Fibroblast of lung (primary cell): ENCODE measurements around the gene UNC13B. TPM values are rescaled to one million over a fixed set of nuclear protein-coding genes. Genes with fewer than 3 reads are reported as not detected.

Source experiments
- DNase-seq, 2 donors: peaks; one replicate each; pipeline versions ENCODE4 v3.0.0 to v3.0.0-alpha.2; 2010; ENCODE audit warnings: low read depth in 2 of 2
- H2AFZ ChIP-seq: 2 replicates; pipeline ENCODE4 v1.5.1; 2012; ENCODE audit warnings: low read length, control low read depth, inconsistent platforms
- H3K27ac ChIP-seq: 2 replicates; pipeline ENCODE4 v1.5.1; 2011; ENCODE audit warnings: low read length, control low read depth; ENCODE audit not compliant: insufficient read depth
- H3K27me3 ChIP-seq: 2 replicates; pipeline ENCODE4 v1.5.1; 2011; ENCODE audit warnings: mild to moderate bottlenecking, low read length; ENCODE audit not compliant: control insufficient read depth, insufficient read depth
- H3K36me3 ChIP-seq: 2 replicates; pipeline ENCODE4 v1.5.1; 2011; ENCODE audit warnings: low read length; ENCODE audit not compliant: control insufficient read depth, insufficient read depth
- H3K4me1 ChIP-seq: 2 replicates; pipeline ENCODE4 v1.5.1; 2011; ENCODE audit warnings: low read length; ENCODE audit not compliant: control insufficient read depth, insufficient read depth; ENCODE audit errors: extremely low read depth
- H3K4me2 ChIP-seq: 2 replicates; pipeline ENCODE4 v1.5.1; 2011; ENCODE audit warnings: low read length, control low read depth; ENCODE audit not compliant: insufficient read depth; ENCODE audit errors: extremely low read depth
- H3K4me3 ChIP-seq, 4 experiments: fragments of 200-600 bp in 1 of 4; sonication (generic) in 1 of 4; replicated peaks in 1 of 4; 2 replicates each; pipeline ENCODE4 v1.5.1; 2011 to 2016; ENCODE audit warnings: low read length in 4 of 4, low read depth in 3 of 4, mild to moderate bottlenecking in 3 of 4, control low read depth in 2 of 4, inconsistent platforms in 1 of 4, mixed read lengths in 1 of 4; ENCODE audit not compliant: insufficient read depth in 1 of 4; ENCODE audit errors: control extremely low read depth in 1 of 4
- H3K79me2 ChIP-seq: 2 replicates; pipeline ENCODE4 v1.5.1; 2012; ENCODE audit warnings: mild to moderate bottlenecking, low read length, inconsistent platforms; ENCODE audit not compliant: control insufficient read depth, insufficient read depth
- H3K9ac ChIP-seq: 2 replicates; pipeline ENCODE4 v1.5.1; 2011; ENCODE audit warnings: mild to moderate bottlenecking, low read length, control low read depth; ENCODE audit not compliant: insufficient read depth
- H3K9me3 ChIP-seq: 2 replicates; pipeline ENCODE4 v1.5.1; 2012; ENCODE audit warnings: low read depth, low read length; ENCODE audit not compliant: control insufficient read depth, insufficient read depth
- H4K20me1 ChIP-seq: 2 replicates; pipeline ENCODE4 v1.5.1; 2011; ENCODE audit warnings: low read length; ENCODE audit not compliant: control insufficient read depth, insufficient read depth; ENCODE audit errors: extremely low read depth
- CTCF ChIP-seq, 2 donors: IDR thresholded peaks in 1 of 2; conservative IDR thresholded peaks in 1 of 2; 1 replicate in 1 of 2; 2 replicates in 1 of 2; pipeline ENCODE4 v1.5.1; 2011 to 2012; ENCODE audit warnings: low read length in 2 of 2, control low read depth in 1 of 2, inconsistent platforms in 1 of 2, low read depth in 1 of 2, mild to moderate bottlenecking in 1 of 2
- EZH2 ChIP-seq: IDR thresholded peaks from 2 replicates; pipeline ENCODE4 v1.5.1; 2012; ENCODE audit warnings: low read length, control low read depth, mild to moderate bottlenecking; ENCODE audit errors: missing control alignments
- polyA plus RNA-seq, 2 donors: library from polyadenylated mRNA; depleted of rRNA in 1 of 2; stranded (reverse) in 1 of 2; unstranded in 1 of 2; fragments of >200 nt; gene quantifications; 2 replicates each; pipeline ENCODE4 v1.2.1, GENCODE V29; 2011 to 2012; ENCODE audit warnings: missing spikeins in 1 of 2
- total RNA-seq: library from RNA; depleted of rRNA; stranded (reverse); fragments of >200 nt; gene quantifications from 2 replicates; pipeline ENCODE4 v1.2.1, GENCODE V29; 2014

The UNC13B gene
- total and polyA plus RNA-seq, 2 donors (not counting 1 experiment from before 2014, with no cell fraction given) = 9.7 to 38.3 TPM

GRCh38 chr9:35114113-35114839 is 47.5 kb upstream of the UNC13B start:
- no peaks in the 10 kb centered on the region for H3K9me3 ChIP-seq
- TF ChIP-seq CTCF (conservative IDR thresholded peaks at IDR 0.05 in 1 of 2, IDR thresholded peaks at IDR 0.05 in 1 of 2; ENCODE audit: low read depth in 1 of 2, low read length in 2 of 2) = no peak
- no peak for TF ChIP-seq EZH2
- peaks cover 32% of the 10 kb centered on the region for H3K79me2 ChIP-seq
- no peaks in the 10 kb centered on the region for H3K27me3 ChIP-seq
- peak overlapping the region; percentile 25 for H2AFZ ChIP-seq
- peak overlapping the region; percentile 94 for H3K27ac ChIP-seq
- H3K36me3 ChIP-seq = no peaks in the 10 kb centered on the region
- peak; percentile 94 to 98 for DNase-seq
- no peaks in the 10 kb centered on the region for H4K20me1 ChIP-seq
- peak overlapping the region; percentile 69 for H3K9ac ChIP-seq
- peak overlapping the region; percentile 70 to 93 (median 82) for H3K4me3 ChIP-seq
- peak overlapping the region; percentile 100 for H3K4me2 ChIP-seq
- peaks cover 26% of the 10 kb centered on the region for H3K4me1 ChIP-seq

- Histone ChIP-seq H4K20me1 (no peaks in the 10 kb centered on the region), H3K27me3 (no peaks in the 10 kb centered on the region), H3K4me1 (peaks cover 25% of the 10 kb centered on the region), H3K27ac (peak overlapping the region; percentile 94), H3K79me2 (peaks cover 24% of the 10 kb centered on the region), H3K4me2 (peak overlapping the region; percentile 100), H3K36me3 (no peaks in the 10 kb centered on the region), H3K9ac (peak overlapping the region; percentile 69), H2AFZ (peak overlapping the region; percentile 25), H3K4me3 (peak overlapping the region; percentile 70 to 93 (median 82)), H3K9me3 (no peaks in the 10 kb centered on the region)
- DNase-seq = no peak
- TF ChIP-seq CTCF (conservative IDR thresholded peaks at IDR 0.05 in 1 of 2, IDR thresholded peaks at IDR 0.05 in 1 of 2; ENCODE audit: low read depth in 1 of 2, low read length in 2 of 2) (no peak), EZH2 (no peak)
Measured at GRCh38 chr9:35114840-35115628, 46.8 kb upstream of the UNC13B start.
